NT2/D1 (cell line): ENCODE results near the gene FAM25G.
"Not testable (repeated sequence)": the region's sequence is repeated elsewhere in the genome, so short reads cannot be mapped to it uniquely, and the experiment has no call there.

Source experiments
- SUZ12 ChIP-seq: IDR thresholded peaks from 2 replicates; pipeline ENCODE4 v1.6.1; 2011; ENCODE audit not compliant: insufficient read length, insufficient read depth; ENCODE audit errors: extremely low read depth
- ZNF274 ChIP-seq: IDR thresholded peaks from 2 replicates; pipeline ENCODE4 v1.6.1; 2011; ENCODE audit warnings: mild to moderate bottlenecking, low read depth, low read length

DNA sequence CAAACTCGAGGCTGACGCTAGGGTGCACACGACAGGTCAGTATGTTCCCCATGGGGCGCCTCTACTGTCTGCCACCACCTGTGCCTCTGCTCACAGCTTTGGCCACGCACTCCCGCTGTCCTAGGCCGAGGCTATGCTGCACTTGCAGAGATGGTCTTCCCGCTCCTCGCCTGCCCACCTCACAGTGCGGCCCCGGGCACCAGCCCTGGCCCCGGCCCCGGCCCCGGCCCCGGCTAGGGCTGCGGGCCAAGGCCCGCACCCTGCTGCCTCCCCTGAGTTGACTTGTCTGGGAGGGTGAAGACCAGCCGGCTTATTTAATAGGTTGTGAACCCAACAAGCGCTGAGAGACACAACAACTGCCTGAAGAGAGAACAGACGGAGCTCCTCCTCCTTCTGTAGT, 32.0 kb upstream of the FAM25G start, which contains the start of gene AGAP9:
- not testable (repeated sequence) for TF ChIP-seq ZNF274, SUZ12
